IPS-11a (cell line): ENCODE measurements around the gene PMEPA1.
A peak's percentile ranks its signal among the peaks of the same experiment; 100 is the strongest.

Source experiments
- H3K4me3 ChIP-seq: one replicate; pipeline ENCODE4 v1.5.1; 2013; ENCODE audit warnings: low read depth, low read length, control low read depth

PMEPA1 gene

GRCh38 chr20:57709823-57710799 lies at the start of gene PMEPA1:
PMEPA1 (minus strand) TSS chr20:57710015; CDS start chr20:57709582, 433 bp downstream.
- H3K4me3 ChIP-seq, result peak within 1 kb of the TSS; percentile 89

- no peak overlapping the region for H3K4me3 ChIP-seq
These were observed 48.0 kb upstream of the PMEPA1 start for GRCh38 chr20:57757767-57758166.

- no peak overlapping the region for H3K4me3 ChIP-seq
These were observed 47.1 kb upstream of the PMEPA1 start for GRCh38 chr20:57756921-57757320.

- H3K4me3 ChIP-seq, result no peak overlapping the region
These were observed 46.4 kb upstream of the PMEPA1 start for GRCh38 chr20:57756213-57756612.

GRCh38 chr20:57755609-57756008 lies 45.8 kb upstream of the PMEPA1 start:
- H3K4me3 ChIP-seq, result no peak overlapping the region

GRCh38 chr20:57754190-57754589 lies 44.4 kb upstream of the PMEPA1 start:
- no peak overlapping the region for H3K4me3 ChIP-seq

GRCh38 chr20:57753332-57754164 lies 43.7 kb upstream of the PMEPA1 start:
- H3K4me3 ChIP-seq, result no peak overlapping the region

- no peak overlapping the region for H3K4me3 ChIP-seq
These were observed 41.6 kb upstream of the PMEPA1 start for GRCh38 chr20:57751411-57751810.

GRCh38 chr20:57749869-57750268 lies 40.1 kb upstream of the PMEPA1 start:
- H3K4me3 ChIP-seq, result no peak overlapping the region

- no peak overlapping the region for H3K4me3 ChIP-seq
These were observed 39.4 kb upstream of the PMEPA1 start for GRCh38 chr20:57749131-57749690.

GRCh38 chr20:57748601-57749130 lies 38.9 kb upstream of the PMEPA1 start:
- H3K4me3 ChIP-seq, result no peak overlapping the region

GRCh38 chr20:57747861-57748481 lies 38.2 kb upstream of the PMEPA1 start:
- no peak overlapping the region for H3K4me3 ChIP-seq

- H3K4me3 ChIP-seq, result no peak overlapping the region
These were observed 37.1 kb upstream of the PMEPA1 start for GRCh38 chr20:57746832-57747404.

- H3K4me3 ChIP-seq, result no peak overlapping the region
These were observed 36.4 kb upstream of the PMEPA1 start for GRCh38 chr20:57746201-57746600.

GRCh38 chr20:57744206-57744605 lies 34.4 kb upstream of the PMEPA1 start:
- no peak overlapping the region for H3K4me3 ChIP-seq

GRCh38 chr20:57743450-57744095 lies 33.8 kb upstream of the PMEPA1 start:
- H3K4me3 ChIP-seq, result no peak overlapping the region

- no peak overlapping the region for H3K4me3 ChIP-seq
These were observed 32.8 kb upstream of the PMEPA1 start for GRCh38 chr20:57742507-57743181.

- no peak overlapping the region for H3K4me3 ChIP-seq
These were observed 28.7 kb upstream of the PMEPA1 start for GRCh38 chr20:57738484-57738883.

GRCh38 chr20:57738053-57738452 lies 28.2 kb upstream of the PMEPA1 start:
- H3K4me3 ChIP-seq, result no peak overlapping the region
